ENCODE data around the gene TRAF1. TPM values are rescaled to one million over a fixed set of nuclear protein-coding genes. Genes with fewer than 3 reads are reported as not detected.

Gene TRAF1
- total RNA-seq, 2 experiments from 2014 or later = 60.3 to 61.7 TPM

DNA sequence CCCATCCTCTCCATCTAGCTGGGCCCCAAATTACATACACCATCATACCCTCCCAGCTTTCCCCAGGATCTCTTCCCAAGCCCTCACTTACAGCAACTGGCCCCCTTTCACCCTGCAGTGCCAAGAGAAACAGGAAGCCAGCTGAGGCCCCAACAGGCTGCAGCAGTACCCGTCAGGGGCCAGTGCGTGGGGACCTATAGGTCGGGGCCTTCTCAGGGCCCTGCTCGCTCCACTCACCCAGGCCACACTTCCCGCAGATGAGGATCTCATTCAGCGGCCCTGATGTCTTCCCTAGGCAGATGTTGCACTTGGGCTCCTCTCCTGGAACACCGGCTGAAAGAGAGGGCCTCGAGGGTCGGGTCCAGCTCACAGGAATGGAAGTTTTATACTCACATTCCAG, 56.4 kb downstream of the TRAF1 start:
- Histone ChIP-seq H3K27me3 (ENCODE audit: control insufficient read depth in 1 of 2, insufficient read depth in 2 of 2, low read length in 2 of 2) (no peaks in the 10 kb centered on the region), H3K9me3 (ENCODE audit: control insufficient read depth in 1 of 2, insufficient read depth in 1 of 2, low read length in 2 of 2) (no peaks in the 10 kb centered on the region), H3K4me1 (ENCODE audit: insufficient read depth, low read length) (peaks cover 56% of the 10 kb centered on the region), H3K4me3 (ENCODE audit: low read length) (no peak overlapping the region), H3K27ac (ENCODE audit: low read depth in 1 of 2, low read length in 2 of 2) (peak overlapping the region; percentile 71 to 80), H3K36me3 (ENCODE audit: insufficient read depth, low read length) (peaks cover 58% of the 10 kb centered on the region)
- peaks cover 42% of the 10 kb centered on the region for H3K4me1 Mint-ChIP-seq (ENCODE audit: low read depth)
- TF ChIP-seq, protein P1, sequence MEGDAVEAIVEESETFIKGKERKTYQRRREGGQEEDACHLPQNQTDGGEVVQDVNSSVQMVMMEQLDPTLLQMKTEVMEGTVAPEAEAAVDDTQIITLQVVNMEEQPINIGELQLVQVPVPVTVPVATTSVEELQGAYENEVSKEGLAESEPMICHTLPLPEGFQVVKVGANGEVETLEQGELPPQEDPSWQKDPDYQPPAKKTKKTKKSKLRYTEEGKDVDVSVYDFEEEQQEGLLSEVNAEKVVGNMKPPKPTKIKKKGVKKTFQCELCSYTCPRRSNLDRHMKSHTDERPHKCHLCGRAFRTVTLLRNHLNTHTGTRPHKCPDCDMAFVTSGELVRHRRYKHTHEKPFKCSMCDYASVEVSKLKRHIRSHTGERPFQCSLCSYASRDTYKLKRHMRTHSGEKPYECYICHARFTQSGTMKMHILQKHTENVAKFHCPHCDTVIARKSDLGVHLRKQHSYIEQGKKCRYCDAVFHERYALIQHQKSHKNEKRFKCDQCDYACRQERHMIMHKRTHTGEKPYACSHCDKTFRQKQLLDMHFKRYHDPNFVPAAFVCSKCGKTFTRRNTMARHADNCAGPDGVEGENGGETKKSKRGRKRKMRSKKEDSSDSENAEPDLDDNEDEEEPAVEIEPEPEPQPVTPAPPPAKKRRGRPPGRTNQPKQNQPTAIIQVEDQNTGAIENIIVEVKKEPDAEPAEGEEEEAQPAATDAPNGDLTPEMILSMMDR (IDR thresholded peaks at IDR 0.05) = no peak
- POLR2A ChIA-PET = interaction anchor here (1.0 to 4.7 kb wide), 9 partner anchors 8 to 77 kb away, joined by 3 to 89 read pairs (median 19); partner anchors contain the start of genes FBXW2 and PSMD5
- ATAC-seq (ENCODE audit: poor library complexity) (no peak), DNase-seq (no peak)
- peak overlapping the region; percentile 18 for H3K4me3 Mint-ChIP-seq
- no peaks in the 10 kb centered on the region for H3K9me3 Mint-ChIP-seq
- no peaks in the 10 kb centered on the region for H3K27me3 Mint-ChIP-seq
- CTCF ChIA-PET = interaction anchor here (1.2 to 4.2 kb wide), 4 partner anchors 27 to 67 kb away, joined by 3 to 35 read pairs (median 4); partner anchors contain the start of gene PSMD5
- peaks cover 67% of the 10 kb centered on the region for H3K36me3 Mint-ChIP-seq (ENCODE audit: low read depth)
- intact Hi-C loops (cut with DNase I, micrococcal nuclease) = loop anchor here in 1 of 2 experiments (1.0 kb wide), 1 partner anchor 66 kb away; no protein-coding TSS in a partner anchor
- H3K27ac Mint-ChIP-seq = peak overlapping the region; percentile 92

DNA sequence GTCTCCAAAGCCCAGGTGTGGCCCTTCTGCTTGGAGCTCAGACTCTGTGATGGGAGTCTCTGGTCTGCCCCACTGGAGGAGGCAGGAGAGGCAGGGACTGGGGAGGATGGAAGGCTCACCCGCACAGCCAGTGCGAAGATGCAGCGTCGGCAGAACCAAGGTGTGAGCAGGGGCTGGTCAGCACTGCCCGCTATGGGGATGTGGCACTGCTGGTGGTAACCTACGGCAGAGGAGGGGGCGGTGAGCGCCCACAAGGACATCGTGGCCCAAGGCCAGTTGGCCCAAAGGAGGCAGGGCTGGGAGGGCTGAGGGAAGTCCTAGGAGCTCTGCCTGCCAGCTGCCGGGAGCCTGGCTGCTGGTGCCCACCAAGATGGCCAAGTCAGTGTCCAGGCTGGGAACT, 56.9 kb downstream of the TRAF1 start:
- H3K36me3 Mint-ChIP-seq (ENCODE audit: low read depth) = peaks cover 64% of the 10 kb centered on the region

DNA sequence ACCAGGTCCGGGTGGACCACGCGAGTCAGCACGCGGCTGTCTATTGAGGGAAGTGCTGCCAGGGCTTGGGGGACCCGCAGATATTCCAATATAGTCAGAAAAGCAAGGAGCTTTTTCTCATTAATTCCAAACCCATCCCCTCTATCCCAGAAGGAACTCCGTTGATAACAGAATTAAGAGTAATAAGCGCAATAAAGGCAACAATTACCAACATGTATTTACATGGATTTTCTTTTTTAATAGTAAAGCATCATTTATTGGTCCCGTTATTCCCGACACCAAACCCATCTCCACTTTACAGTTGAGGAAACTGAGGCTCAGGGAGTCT, 57.3 kb downstream of the TRAF1 start:
- H3K4me1 Mint-ChIP-seq (ENCODE audit: low read depth) = peaks cover 34% of the 10 kb centered on the region
- H3K36me3 Mint-ChIP-seq (ENCODE audit: low read depth) = peaks cover 62% of the 10 kb centered on the region
- H3K27me3 ChIP-seq (ENCODE audit: control insufficient read depth in 1 of 2, insufficient read depth in 2 of 2, low read length in 2 of 2) = no peaks in the 10 kb centered on the region
- H3K36me3 ChIP-seq (ENCODE audit: insufficient read depth, low read length) = peaks cover 63% of the 10 kb centered on the region
- ATAC-seq (ENCODE audit: poor library complexity) = no peak
- intact Hi-C loops (cut with DNase I, micrococcal nuclease) = loop anchor here (1.0 to 5.0 kb wide), 4 partner anchors 155 to 203 kb away; partner anchors contain the start of genes CNTRL (in 1 of the 2) and MEGF9 (in 1 of the 2)
- H3K4me1 ChIP-seq (ENCODE audit: insufficient read depth, low read length) = peaks cover 47% of the 10 kb centered on the region
- DNase-seq = no peak
- H3K4me3 Mint-ChIP-seq = peak overlapping the region; percentile 94
- no peaks in the 10 kb centered on the region for H3K9me3 Mint-ChIP-seq
- no peaks in the 10 kb centered on the region for H3K9me3 ChIP-seq (ENCODE audit: control insufficient read depth in 1 of 2, insufficient read depth in 1 of 2, low read length in 2 of 2)
- TF ChIP-seq, protein P1 (IDR thresholded peaks at IDR 0.05) = peak; percentile 34
- H3K4me3 ChIP-seq (ENCODE audit: low read length) = peak overlapping the region; percentile 73
- ChIA-PET CTCF (interaction anchor here (0.7 to 4.2 kb wide), 24 partner anchors 8 to 191 kb away, joined by 3 to 35 read pairs (median 4); partner anchors contain the start of genes PHF19, PSMD5 and TRAF1), POLR2A (interaction anchor here (1.0 to 4.7 kb wide), 19 partner anchors 9 to 252 kb away, joined by 3 to 89 read pairs (median 7); partner anchors contain the start of genes FBXW2, PSMD5 and TRAF1)
- H3K27ac ChIP-seq (ENCODE audit: low read depth in 1 of 2, low read length in 2 of 2) = peak overlapping the region; percentile 71 to 80
- H3K27me3 Mint-ChIP-seq = no peaks in the 10 kb centered on the region
- H3K27ac Mint-ChIP-seq = peak overlapping the region; percentile 92

More for the DNA sequence above, 56.9 kb downstream of the TRAF1 start:
- CTCF ChIA-PET = interaction anchor here (0.7 to 4.2 kb wide), 18 partner anchors 11 to 114 kb away, joined by 3 to 35 read pairs (median 4); partner anchors contain the start of genes PSMD5 and TRAF1
- peak overlapping the region; percentile 18 for H3K4me3 Mint-ChIP-seq
- H3K9me3 ChIP-seq (ENCODE audit: control insufficient read depth in 1 of 2, insufficient read depth in 1 of 2, low read length in 2 of 2) = no peaks in the 10 kb centered on the region
- intact Hi-C loops (cut with DNase I, micrococcal nuclease) = loop anchor here (1.0 to 5.0 kb wide), 5 partner anchors 67 to 203 kb away; partner anchors contain the start of genes CNTRL (in 1 of the 2) and MEGF9 (in 1 of the 2)
- no peaks in the 10 kb centered on the region for H3K9me3 Mint-ChIP-seq
- H3K4me3 ChIP-seq (ENCODE audit: low read length) = no peak overlapping the region
- H3K27ac ChIP-seq (ENCODE audit: low read depth in 1 of 2, low read length in 2 of 2) = peak overlapping the region; percentile 71 to 80
- no peaks in the 10 kb centered on the region for H3K27me3 ChIP-seq (ENCODE audit: control insufficient read depth in 1 of 2, insufficient read depth in 2 of 2, low read length in 2 of 2)
- ATAC-seq (ENCODE audit: poor library complexity) (no peak), DNase-seq (peak in 2 of 14 experiments; percentile 18 to 43)
- TF ChIP-seq, protein P1 (IDR thresholded peaks at IDR 0.05) = no peak
- peaks cover 63% of the 10 kb centered on the region for H3K36me3 ChIP-seq (ENCODE audit: insufficient read depth, low read length)
- no peaks in the 10 kb centered on the region for H3K27me3 Mint-ChIP-seq
- H3K4me1 ChIP-seq (ENCODE audit: insufficient read depth, low read length) = peaks cover 51% of the 10 kb centered on the region
- POLR2A ChIA-PET = interaction anchor here (1.0 to 4.7 kb wide), 17 partner anchors 9 to 203 kb away, joined by 3 to 89 read pairs (median 7); partner anchors contain the start of genes FBXW2, PSMD5 and TRAF1
- peak overlapping the region; percentile 92 for H3K27ac Mint-ChIP-seq
- peaks cover 38% of the 10 kb centered on the region for H3K4me1 Mint-ChIP-seq (ENCODE audit: low read depth)

All from CD4-positive, alpha-beta T cell (primary cell).